ENCODE data around the gene ANKLE1. TPM values are rescaled to one million over a fixed set of nuclear protein-coding genes. Genes with fewer than 3 reads are reported as not detected.
"Not testable (repeated sequence)": the region's sequence is repeated elsewhere in the genome, so short reads cannot be mapped to it uniquely, and the experiment has no call there.

The ANKLE1 gene
- total RNA-seq, 2 experiments from 2014 or later: 9.2 to 17.2 TPM

GRCh38 chr19:17259934-17260333 lies 21.8 kb upstream of the ANKLE1 start:
- Mint-ChIP-seq H3K36me3 (no peaks in the 10 kb centered on the region), H3K27ac (no peak overlapping the region), H3K9me3 (ENCODE audit: low read depth) (no peaks in the 10 kb centered on the region), H3K4me1 (peaks cover 12% of the 10 kb centered on the region), H3K4me3 (no peak overlapping the region), H3K27me3 (no peaks in the 10 kb centered on the region)
- DNase-seq: no peak
- no peak for ATAC-seq
- CTCF ChIA-PET: interaction anchor here (0.5 to 12.2 kb wide), 17 partner anchors 8 to 252 kb away, joined by 3 to 132 read pairs (median 5); partner anchors contain the start of genes ANKLE1 and BABAM1

GRCh38 chr19:17260842-17261325 lies 20.8 kb upstream of the ANKLE1 start:
- DNase-seq (peak; percentile 94), ATAC-seq (peak; percentile 100)
- Mint-ChIP-seq H3K4me3 (no peak overlapping the region), H3K4me1 (peaks cover 13% of the 10 kb centered on the region), H3K27me3 (no peaks in the 10 kb centered on the region), H3K36me3 (no peaks in the 10 kb centered on the region), H3K9me3 (ENCODE audit: low read depth) (no peaks in the 10 kb centered on the region), H3K27ac (no peak overlapping the region)
- CTCF ChIA-PET: interaction anchor here (0.6 to 12.2 kb wide), 20 partner anchors 9 to 843 kb away, joined by 3 to 132 read pairs (median 4); partner anchors contain the start of gene ANKLE1

- DNase-seq: no peak
- H3K36me3 Mint-ChIP-seq: no peaks in the 10 kb centered on the region
- H3K9me3 Mint-ChIP-seq (ENCODE audit: low read depth): no peaks in the 10 kb centered on the region
Measured at GRCh38 chr19:17262557-17262956, 19.1 kb upstream of the ANKLE1 start.

GRCh38 chr19:17263712-17264640 lies 17.7 kb upstream of the ANKLE1 start:
- no peak for ATAC-seq
- Mint-ChIP-seq H3K27ac (no peak overlapping the region), H3K9me3 (ENCODE audit: low read depth) (no peaks in the 10 kb centered on the region), H3K27me3 (no peaks in the 10 kb centered on the region), H3K4me3 (no peak overlapping the region), H3K4me1 (peaks cover 30% of the 10 kb centered on the region), H3K36me3 (no peaks in the 10 kb centered on the region)
- DNase-seq: no peak
- CTCF ChIA-PET: interaction anchor here (1.1 to 12.2 kb wide), 6 partner anchors 9 to 495 kb away, joined by 3 to 132 read pairs (median 4); partner anchors contain the start of gene ANKLE1

More at GRCh38 chr19:17262557-17262956, 19.1 kb upstream of the ANKLE1 start:
- H3K27ac Mint-ChIP-seq: no peak overlapping the region
- H3K4me3 Mint-ChIP-seq: no peak overlapping the region
- CTCF ChIA-PET: interaction anchor here (0.8 to 12.2 kb wide), 4 partner anchors 20 to 32 kb away, joined by 3 to 132 read pairs (median 4); partner anchors contain the start of gene ANKLE1
- no peak for ATAC-seq
- H3K4me1 Mint-ChIP-seq: peaks cover 20% of the 10 kb centered on the region
- H3K27me3 Mint-ChIP-seq: no peaks in the 10 kb centered on the region

- no peak within 1 kb of the TSS for H3K4me3 Mint-ChIP-seq
Measured at GRCh38 chr19:17264641-17264979, 17.1 kb upstream of the ANKLE1 start, which contains the start of gene USHBP1. USHBP1 (minus strand) TSS chr19:17264745; CDS start chr19:17264299, 446 bp downstream.

GRCh38 chr19:17266026-17266425 lies 15.7 kb upstream of the ANKLE1 start:
- ATAC-seq: no peak
- H3K4me3 Mint-ChIP-seq: no peak overlapping the region
- peaks cover 2% of the 10 kb centered on the region for H3K36me3 Mint-ChIP-seq

More at GRCh38 chr19:17264641-17264979, 17.1 kb upstream of the ANKLE1 start, which contains the start of gene USHBP1:
- CTCF ChIA-PET: interaction anchor here (1.1 to 12.2 kb wide), 7 partner anchors 10 to 496 kb away, joined by 3 to 132 read pairs (median 4); partner anchors contain the start of gene ANKLE1
- H3K9me3 Mint-ChIP-seq (ENCODE audit: low read depth): no peaks in the 10 kb centered on the region
- no peaks in the 10 kb centered on the region for H3K27me3 Mint-ChIP-seq
- no peak for ATAC-seq
- H3K4me1 Mint-ChIP-seq: peaks cover 31% of the 10 kb centered on the region
- H3K27ac Mint-ChIP-seq: no peak within 1 kb of the TSS
- no peaks in the 10 kb centered on the region for H3K36me3 Mint-ChIP-seq
- no peak for DNase-seq

GRCh38 chr19:17266589-17266974 lies 15.1 kb upstream of the ANKLE1 start:
- CTCF ChIA-PET: interaction anchor here (0.6 to 12.2 kb wide), 15 partner anchors 9 to 307 kb away, joined by 3 to 132 read pairs (median 4); partner anchors contain the start of genes ANKLE1, DDA1, MRPL34 and OCEL1
- H3K36me3 Mint-ChIP-seq: peaks cover 7% of the 10 kb centered on the region
- H3K4me1 Mint-ChIP-seq: peaks cover 25% of the 10 kb centered on the region
- H3K9me3 Mint-ChIP-seq (ENCODE audit: low read depth): no peaks in the 10 kb centered on the region
- H3K4me3 Mint-ChIP-seq: peak overlapping the region; percentile 91
- ATAC-seq (no peak), DNase-seq (no peak)
- H3K27me3 Mint-ChIP-seq: no peaks in the 10 kb centered on the region
- H3K27ac Mint-ChIP-seq: peak overlapping the region; percentile 78

More at GRCh38 chr19:17266026-17266425, 15.7 kb upstream of the ANKLE1 start:
- peaks cover 26% of the 10 kb centered on the region for H3K4me1 Mint-ChIP-seq
- H3K9me3 Mint-ChIP-seq (ENCODE audit: low read depth): no peaks in the 10 kb centered on the region
- no peak for DNase-seq
- CTCF ChIA-PET: interaction anchor here (0.8 to 12.2 kb wide), 14 partner anchors 9 to 308 kb away, joined by 3 to 132 read pairs (median 4); partner anchors contain the start of genes ANKLE1, DDA1 and MRPL34
- no peaks in the 10 kb centered on the region for H3K27me3 Mint-ChIP-seq
- no peak overlapping the region for H3K27ac Mint-ChIP-seq

- H3K4me1 Mint-ChIP-seq: peaks cover 25% of the 10 kb centered on the region
- DNase-seq: peak; percentile 99
- peak within 1 kb of the TSS; percentile 91 for H3K4me3 Mint-ChIP-seq
- ATAC-seq: peak; percentile 97
- H3K27me3 Mint-ChIP-seq: no peaks in the 10 kb centered on the region
- H3K27ac Mint-ChIP-seq: peak within 1 kb of the TSS; percentile 78
- no peaks in the 10 kb centered on the region for H3K9me3 Mint-ChIP-seq (ENCODE audit: low read depth)
- CTCF ChIA-PET: interaction anchor here (0.6 to 12.2 kb wide), 18 partner anchors 8 to 307 kb away, joined by 3 to 132 read pairs (median 4); partner anchors contain the start of genes ANKLE1, DDA1, MRPL34 and OCEL1
- H3K36me3 Mint-ChIP-seq: peaks cover 8% of the 10 kb centered on the region
Measured at GRCh38 chr19:17266975-17267788, 14.5 kb upstream of the ANKLE1 start, which contains the start of gene BABAM1. BABAM1 (plus strand) TSS chr19:17267443; CDS start chr19:17268807, 1,364 bp downstream.

- Mint-ChIP-seq H3K36me3 (peaks cover 9% of the 10 kb centered on the region), H3K27me3 (no peaks in the 10 kb centered on the region), H3K4me1 (peaks cover 25% of the 10 kb centered on the region), H3K27ac (no peak overlapping the region), H3K9me3 (ENCODE audit: low read depth) (no peaks in the 10 kb centered on the region), H3K4me3 (peak overlapping the region; percentile 91)
- ATAC-seq (no peak), DNase-seq (no peak)
- CTCF ChIA-PET: interaction anchor here (0.7 to 12.2 kb wide), 5 partner anchors 11 to 204 kb away, joined by 3 to 132 read pairs (median 3); partner anchors contain the start of gene ANKLE1
Measured at GRCh38 chr19:17268754-17269153, 12.9 kb upstream of the ANKLE1 start.

GRCh38 chr19:17274892-17275291 lies 6.8 kb upstream of the ANKLE1 start:
- not testable (repeated sequence) for H3K4me1 Mint-ChIP-seq; DNase-seq; H3K27ac Mint-ChIP-seq; H3K9me3 Mint-ChIP-seq (ENCODE audit: low read depth); H3K4me3 Mint-ChIP-seq; ATAC-seq; H3K27me3 Mint-ChIP-seq
- peaks cover 31% of the 10 kb centered on the region for H3K36me3 Mint-ChIP-seq
- CTCF ChIA-PET: interaction anchor here (1.5 kb wide), 1 partner anchor 8 kb away, joined by 3 read pairs; no protein-coding TSS in a partner anchor

GRCh38 chr19:17275441-17276175 lies 6.1 kb upstream of the ANKLE1 start:
- no peak overlapping the region for H3K4me3 Mint-ChIP-seq
- CTCF ChIA-PET: interaction anchor here (1.5 kb wide), 1 partner anchor 9 kb away, joined by 3 read pairs; no protein-coding TSS in a partner anchor
- no peak for ATAC-seq
- H3K36me3 Mint-ChIP-seq: peaks cover 28% of the 10 kb centered on the region
- H3K9me3 Mint-ChIP-seq (ENCODE audit: low read depth): no peaks in the 10 kb centered on the region
- H3K4me1 Mint-ChIP-seq: no peaks in the 10 kb centered on the region
- H3K27me3 Mint-ChIP-seq: no peaks in the 10 kb centered on the region
- H3K27ac Mint-ChIP-seq: no peak overlapping the region
- DNase-seq: no peak

GRCh38 chr19:17279436-17279835 lies 2.3 kb upstream of the ANKLE1 start:
- peaks cover 19% of the 10 kb centered on the region for H3K36me3 Mint-ChIP-seq
- H3K4me1 Mint-ChIP-seq: peaks cover 6% of the 10 kb centered on the region
- CTCF ChIA-PET: interaction anchor here (0.6 to 7.6 kb wide), 3 partner anchors 17 to 129 kb away, joined by 3 to 132 read pairs (median 4); partner anchors contain the start of genes BABAM1, MRPL34 and USHBP1
- no peaks in the 10 kb centered on the region for H3K9me3 Mint-ChIP-seq (ENCODE audit: low read depth)
- no peak overlapping the region for H3K4me3 Mint-ChIP-seq
- no peak for DNase-seq
- no peak for ATAC-seq
- H3K27ac Mint-ChIP-seq: no peak overlapping the region
- H3K27me3 Mint-ChIP-seq: no peaks in the 10 kb centered on the region
